ENCODE measurements around the gene C5orf58.

- TF ChIP-seq, protein P1, sequence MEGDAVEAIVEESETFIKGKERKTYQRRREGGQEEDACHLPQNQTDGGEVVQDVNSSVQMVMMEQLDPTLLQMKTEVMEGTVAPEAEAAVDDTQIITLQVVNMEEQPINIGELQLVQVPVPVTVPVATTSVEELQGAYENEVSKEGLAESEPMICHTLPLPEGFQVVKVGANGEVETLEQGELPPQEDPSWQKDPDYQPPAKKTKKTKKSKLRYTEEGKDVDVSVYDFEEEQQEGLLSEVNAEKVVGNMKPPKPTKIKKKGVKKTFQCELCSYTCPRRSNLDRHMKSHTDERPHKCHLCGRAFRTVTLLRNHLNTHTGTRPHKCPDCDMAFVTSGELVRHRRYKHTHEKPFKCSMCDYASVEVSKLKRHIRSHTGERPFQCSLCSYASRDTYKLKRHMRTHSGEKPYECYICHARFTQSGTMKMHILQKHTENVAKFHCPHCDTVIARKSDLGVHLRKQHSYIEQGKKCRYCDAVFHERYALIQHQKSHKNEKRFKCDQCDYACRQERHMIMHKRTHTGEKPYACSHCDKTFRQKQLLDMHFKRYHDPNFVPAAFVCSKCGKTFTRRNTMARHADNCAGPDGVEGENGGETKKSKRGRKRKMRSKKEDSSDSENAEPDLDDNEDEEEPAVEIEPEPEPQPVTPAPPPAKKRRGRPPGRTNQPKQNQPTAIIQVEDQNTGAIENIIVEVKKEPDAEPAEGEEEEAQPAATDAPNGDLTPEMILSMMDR (IDR thresholded peaks at IDR 0.05): no peak
- no peak for TF ChIP-seq POLR2A (IDR thresholded peaks at IDR 0.05)
Measured at GRCh38 chr5:170186156-170186555, 46.6 kb upstream of the C5orf58 start.
